K562 (cell line): ENCODE results near the gene KCTD19. TPM values are rescaled to one million over a fixed set of nuclear protein-coding genes. Genes with fewer than 3 reads are reported as not detected.

Experiments
- CBFA2T3 ChIP-seq: fragments of 450-650 bp; IDR thresholded peaks from 2 replicates; pipeline ENCODE4 v1.6.1; 2017
- CUX1 ChIP-seq: fragments of 200-800 bp; sonication (Bioruptor generic); IDR thresholded peaks from 2 replicates; pipeline ENCODE4 v1.6.1; 2016; ENCODE audit warnings: missing genetic modification characterization, missing compliant biosample characterization
- E2F8 ChIP-seq: fragments of 450-650 bp; IDR thresholded peaks from 2 replicates; pipeline ENCODE4 v1.7.1; 2018; ENCODE audit warnings: mild to moderate bottlenecking, low read depth; ENCODE audit not compliant: partially characterized antibody
- E4F1 ChIP-seq: fragments of 250-450 bp; sonication (Bioruptor Pico); IDR thresholded peaks from 2 replicates; pipeline ENCODE4 v1.5.0; 2021; ENCODE audit warnings: mild to moderate bottlenecking, borderline replicate concordance
- ELF1 ChIP-seq: fragments of 200-800 bp; sonication (Bioruptor generic); IDR thresholded peaks from 2 replicates; pipeline ENCODE4 v1.6.1; 2016; ENCODE audit warnings: missing genetic modification characterization, missing compliant biosample characterization
- GABPB1 ChIP-seq: sonication (generic); formaldehyde crosslinking; IDR thresholded peaks from 2 replicates; pipeline ENCODE4 v1.8.0; 2022; ENCODE audit warnings: mild to moderate bottlenecking, missing genetic modification reagents
- HDAC3 ChIP-seq: fragments of 450-650 bp; IDR thresholded peaks from 2 replicates; pipeline ENCODE4 v1.6.1; 2018; ENCODE audit warnings: borderline replicate concordance, mild to moderate bottlenecking, moderate library complexity; ENCODE audit not compliant: partially characterized antibody
- JUNB ChIP-seq: fragments of 450-650 bp; formaldehyde crosslinking; conservative IDR thresholded peaks from 2 replicates; pipeline ENCODE4 v1.4.0; 2020; ENCODE audit warnings: mild to moderate bottlenecking
- MTA2 ChIP-seq: fragments of 450-650 bp; IDR thresholded peaks from 2 replicates; pipeline ENCODE4 v1.6.1; 2016; ENCODE audit warnings: low read depth
- NCOA1 ChIP-seq: fragments of 450-650 bp; IDR thresholded peaks from 2 replicates; pipeline ENCODE4 v1.6.1; 2016; ENCODE audit warnings: low read depth
- RBFOX2 ChIP-seq: fragments of 200-400 bp; formaldehyde crosslinking; IDR thresholded peaks from 2 replicates; pipeline ENCODE4 v1.6.1; 2017; ENCODE audit warnings: low read depth, mild to moderate bottlenecking, low read length, moderate library complexity
- RBM15 ChIP-seq: fragments of 200-400 bp; formaldehyde crosslinking; IDR thresholded peaks from 2 replicates; pipeline ENCODE4 v1.6.1; 2018; ENCODE audit warnings: mild to moderate bottlenecking, low read length, moderate library complexity; ENCODE audit not compliant: insufficient read depth
- RNF2 ChIP-seq: sonication (generic); IDR thresholded peaks from 2 replicates; pipeline ENCODE4 v1.6.1; 2016
- SMAD4 ChIP-seq: fragments of 250-450 bp; sonication (Bioruptor Pico); conservative IDR thresholded peaks from 2 replicates; pipeline ENCODE4 v1.8.0; 2021; ENCODE audit warnings: inconsistent platforms, mild to moderate bottlenecking, moderate library complexity
- ZNF444 ChIP-seq: fragments of 250-450 bp; sonication (Bioruptor Pico); IDR thresholded peaks from 2 replicates; pipeline ENCODE4 v1.4.0; 2020; ENCODE audit warnings: mild to moderate bottlenecking, moderate library complexity
- ZNF586 ChIP-seq: fragments of 450-650 bp; formaldehyde crosslinking; conservative IDR thresholded peaks from 2 replicates; pipeline ENCODE4 v1.4.0; 2020; ENCODE audit warnings: mild to moderate bottlenecking, moderate library complexity
- ZNF785 ChIP-seq: fragments of 250-450 bp; sonication (Bioruptor Pico); IDR thresholded peaks from 2 replicates; pipeline ENCODE4 v1.4.0; 2020; ENCODE audit warnings: mild to moderate bottlenecking
- polyA plus RNA-seq, 8 experiments: library from polyadenylated mRNA; depleted of rRNA in 4 of 8; stranded (reverse) in 5 of 8; unstranded in 3 of 8; fragments of >200 nt; fragmentation: Nextera tagmentation in 2 of 8; fragmentation: Illumina TruSeq in 1 of 8; extraction: Ambion mirVana in 2 of 8; extraction: Trizol in 1 of 8; gene quantifications; 2 replicates each; pipeline versions ENCODE4 v1.2.1 to v1.2.3, GENCODE V29; 2011 to 2014; ENCODE audit warnings: inconsistent platforms in 1 of 8, missing spikeins in 1 of 8
- total RNA-seq, 7 experiments: library from RNA; depleted of rRNA in 6 of 7; stranded (reverse); fragments of >200 nt in 6 of 7; fragmentation: Illumina TruSeq in 2 of 7; extraction: Trizol in 2 of 7; gene quantifications; 2 replicates each; pipeline versions ENCODE4 v1.2.1 to v1.2.3, GENCODE V29; 2011 to 2021; ENCODE audit warnings: low replicate concordance in 1 of 7

The KCTD19 gene
- total and polyA plus RNA-seq, 9 of the 15 experiments (the other 6 are each of a cell fraction or from before 2014, with no cell fraction given) = 0.03 to 0.91 (median 0.22) TPM; not detected in 2

GRCh38 chr16:67246081-67246755 lies 80.3 kb downstream of the KCTD19 start (continued):
- TF ChIP-seq E4F1 (no peak), ZNF785 (CRISPR knock-in tag) (no peak), RBFOX2 (peak; percentile 90), SMAD4 (CRISPR knock-in tag) (peak; percentile 79; the same call in 1 of the 2 replicates), ZNF444 (no peak), RBM15 (no peak), GABPB1 (CRISPR knock-in tag) (peak; percentile 81), MTA2 (0 out of 2 replicates have a peak, but pooled peaks have one; percentile 4), CBFA2T3 (peak; percentile 30; the same call in 1 of the 2 replicates), RNF2 (peak; percentile 66), JUNB (CRISPR knock-in tag) (no peak), E2F8 (peak; percentile 22), ZNF586 (CRISPR knock-in tag) (no peak), NCOA1 (no peak), CUX1 (CRISPR knock-in tag) (no peak), HDAC3 (no peak), ELF1 (tag) (peak; percentile 36; the same call in 1 of the 2 replicates)
